HepG2 (cell line): Measurements from ENCODE around the gene PPDPF. TPM values are rescaled to one million over a fixed set of nuclear protein-coding genes. Genes with fewer than 3 reads are reported as not detected.

Experiments
- PPARG ChIP-seq: conservative IDR thresholded peaks from 2 replicates; pipeline ENCODE4 v1.6.1; 2016; ENCODE audit warnings: missing biosample characterization, missing genetic modification reagents
- ZFP1 ChIP-seq: IDR thresholded peaks from 2 replicates; pipeline ENCODE4 v1.6.1; 2016
- ZMYM3 ChIP-seq: sonication (generic); formaldehyde crosslinking; IDR thresholded peaks from 2 replicates; pipeline ENCODE4 v1.5.1; 2020; ENCODE audit warnings: mild to moderate bottlenecking, missing genetic modification reagents
- polyA plus RNA-seq, 8 experiments: library from polyadenylated mRNA; depleted of rRNA in 3 of 8; stranded (reverse) in 7 of 8; unstranded in 1 of 8; fragments of >200 nt; fragmentation: Illumina TruSeq in 4 of 8; extraction: Trizol in 4 of 8; gene quantifications; 2 replicates each; pipeline versions ENCODE4 v1.2.1 to v1.2.3, GENCODE V29; 2011 to 2016; ENCODE audit warnings: low read depth in 4 of 8, missing spikeins in 1 of 8, mixed read lengths in 1 of 8; ENCODE audit not compliant: insufficient read depth in 1 of 8
- total RNA-seq, 5 experiments: library from RNA; depleted of rRNA; stranded (reverse); fragments of >200 nt; fragmentation: Illumina TruSeq; extraction: Trizol; gene quantifications; 2 replicates each; pipeline ENCODE4 v1.2.3, GENCODE V29; 2016; ENCODE audit warnings: low read depth in 1 of 5
- TF ChIP-seq, protein P1 (sequence below): sonication (generic); formaldehyde crosslinking; IDR thresholded peaks from one replicate; pipeline ENCODE4 v1.5.1; 2020; ENCODE audit warnings: mild to moderate bottlenecking, missing genetic modification reagents; ENCODE audit errors: not compliant biosample characterization
- TF ChIP-seq, protein P2 (sequence below): sonication (generic); formaldehyde crosslinking; IDR thresholded peaks from 2 replicates; pipeline ENCODE4 v1.4.0; 2020; ENCODE audit warnings: mild to moderate bottlenecking, missing genetic modification reagents, borderline replicate concordance

The PPDPF gene
- total and polyA plus RNA-seq, 2 of the 13 experiments (the other 11 are each of a cell fraction or from before 2014, with no cell fraction given): 1.8 to 7.0 TPM

DNA sequence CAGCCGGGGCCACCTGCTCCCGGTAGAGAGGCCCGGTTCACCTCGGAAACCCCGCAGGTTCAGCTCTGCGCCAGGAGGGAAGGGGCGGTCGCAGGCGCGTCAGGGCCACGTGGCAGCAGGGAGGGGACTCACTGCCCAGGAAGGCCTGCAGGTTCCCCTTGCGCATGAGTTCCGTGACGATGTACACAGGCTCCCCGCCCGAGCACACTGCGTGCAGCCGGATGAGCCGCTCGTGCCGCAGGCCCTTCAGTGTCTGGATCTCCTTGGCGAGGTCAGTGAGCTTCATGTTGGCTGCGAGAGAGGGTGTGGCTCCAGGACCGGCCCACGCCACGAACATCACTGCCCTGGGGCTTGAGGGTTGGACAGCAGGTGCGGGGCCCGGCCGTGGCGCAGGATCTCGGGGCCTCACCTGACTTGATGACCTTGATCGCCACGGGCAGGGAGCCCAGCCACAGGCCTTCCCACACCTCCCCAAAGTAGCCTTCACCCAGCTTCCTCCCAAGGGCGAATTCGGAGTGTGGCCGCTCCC lies 21.5 kb downstream of the PPDPF start (continued):
- TF ChIP-seq, protein P1, sequence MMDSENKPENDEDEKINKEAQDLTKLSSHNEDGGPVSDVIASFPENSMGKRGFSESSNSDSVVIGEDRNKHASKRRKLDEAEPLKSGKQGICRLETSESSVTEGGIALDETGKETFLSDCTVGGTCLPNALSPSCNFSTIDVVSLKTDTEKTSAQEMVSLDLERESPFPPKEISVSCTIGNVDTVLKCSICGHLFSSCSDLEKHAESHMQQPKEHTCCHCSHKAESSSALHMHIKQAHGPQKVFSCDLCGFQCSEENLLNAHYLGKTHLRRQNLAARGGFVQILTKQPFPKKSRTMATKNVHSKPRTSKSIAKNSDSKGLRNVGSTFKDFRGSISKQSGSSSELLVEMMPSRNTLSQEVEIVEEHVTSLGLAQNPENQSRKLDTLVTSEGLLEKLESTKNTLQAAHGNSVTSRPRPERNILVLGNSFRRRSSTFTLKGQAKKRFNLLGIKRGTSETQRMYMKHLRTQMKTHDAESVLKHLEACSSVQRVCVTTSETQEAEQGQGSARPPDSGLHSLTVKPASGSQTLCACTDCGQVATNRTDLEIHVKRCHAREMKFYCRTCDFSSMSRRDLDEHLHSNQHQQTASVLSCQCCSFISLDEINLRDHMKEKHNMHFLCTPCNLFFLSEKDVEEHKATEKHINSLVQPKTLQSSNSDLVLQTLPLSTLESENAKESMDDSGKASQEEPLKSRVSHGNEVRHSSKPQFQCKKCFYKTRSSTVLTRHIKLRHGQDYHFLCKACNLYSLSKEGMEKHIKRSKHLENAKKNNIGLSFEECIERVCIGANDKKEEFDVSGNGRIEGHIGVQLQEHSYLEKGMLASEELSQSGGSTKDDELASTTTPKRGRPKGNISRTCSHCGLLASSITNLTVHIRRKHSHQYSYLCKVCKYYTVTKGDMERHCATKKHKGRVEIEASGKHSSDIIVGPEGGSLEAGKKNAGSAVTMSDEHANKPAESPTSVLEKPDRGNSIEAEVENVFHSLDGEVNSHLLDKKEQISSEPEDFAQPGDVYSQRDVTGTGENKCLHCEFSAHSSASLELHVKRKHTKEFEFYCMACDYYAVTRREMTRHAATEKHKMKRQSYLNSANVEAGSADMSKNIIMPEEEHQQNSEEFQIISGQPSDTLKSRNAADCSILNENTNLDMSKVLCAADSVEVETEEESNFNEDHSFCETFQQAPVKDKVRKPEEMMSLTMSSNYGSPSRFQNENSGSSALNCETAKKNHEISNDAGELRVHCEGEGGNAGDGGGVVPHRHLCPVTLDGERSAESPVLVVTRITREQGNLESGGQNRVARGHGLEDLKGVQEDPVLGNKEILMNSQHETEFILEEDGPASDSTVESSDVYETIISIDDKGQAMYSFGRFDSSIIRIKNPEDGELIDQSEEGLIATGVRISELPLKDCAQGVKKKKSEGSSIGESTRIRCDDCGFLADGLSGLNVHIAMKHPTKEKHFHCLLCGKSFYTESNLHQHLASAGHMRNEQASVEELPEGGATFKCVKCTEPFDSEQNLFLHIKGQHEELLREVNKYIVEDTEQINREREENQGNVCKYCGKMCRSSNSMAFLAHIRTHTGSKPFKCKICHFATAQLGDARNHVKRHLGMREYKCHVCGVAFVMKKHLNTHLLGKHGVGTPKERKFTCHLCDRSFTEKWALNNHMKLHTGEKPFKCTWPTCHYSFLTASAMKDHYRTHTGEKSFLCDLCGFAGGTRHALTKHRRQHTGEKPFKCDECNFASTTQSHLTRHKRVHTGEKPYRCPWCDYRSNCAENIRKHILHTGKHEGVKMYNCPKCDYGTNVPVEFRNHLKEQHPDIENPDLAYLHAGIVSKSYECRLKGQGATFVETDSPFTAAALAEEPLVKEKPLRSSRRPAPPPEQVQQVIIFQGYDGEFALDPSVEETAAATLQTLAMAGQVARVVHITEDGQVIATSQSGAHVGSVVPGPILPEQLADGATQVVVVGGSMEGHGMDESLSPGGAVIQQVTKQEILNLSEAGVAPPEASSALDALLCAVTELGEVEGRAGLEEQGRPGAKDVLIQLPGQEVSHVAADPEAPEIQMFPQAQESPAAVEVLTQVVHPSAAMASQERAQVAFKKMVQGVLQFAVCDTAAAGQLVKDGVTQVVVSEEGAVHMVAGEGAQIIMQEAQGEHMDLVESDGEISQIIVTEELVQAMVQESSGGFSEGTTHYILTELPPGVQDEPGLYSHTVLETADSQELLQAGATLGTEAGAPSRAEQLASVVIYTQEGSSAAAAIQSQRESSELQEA: no peak
- TF ChIP-seq PPARG (CRISPR knock-in tag): no peak
- TF ChIP-seq, protein P2, sequence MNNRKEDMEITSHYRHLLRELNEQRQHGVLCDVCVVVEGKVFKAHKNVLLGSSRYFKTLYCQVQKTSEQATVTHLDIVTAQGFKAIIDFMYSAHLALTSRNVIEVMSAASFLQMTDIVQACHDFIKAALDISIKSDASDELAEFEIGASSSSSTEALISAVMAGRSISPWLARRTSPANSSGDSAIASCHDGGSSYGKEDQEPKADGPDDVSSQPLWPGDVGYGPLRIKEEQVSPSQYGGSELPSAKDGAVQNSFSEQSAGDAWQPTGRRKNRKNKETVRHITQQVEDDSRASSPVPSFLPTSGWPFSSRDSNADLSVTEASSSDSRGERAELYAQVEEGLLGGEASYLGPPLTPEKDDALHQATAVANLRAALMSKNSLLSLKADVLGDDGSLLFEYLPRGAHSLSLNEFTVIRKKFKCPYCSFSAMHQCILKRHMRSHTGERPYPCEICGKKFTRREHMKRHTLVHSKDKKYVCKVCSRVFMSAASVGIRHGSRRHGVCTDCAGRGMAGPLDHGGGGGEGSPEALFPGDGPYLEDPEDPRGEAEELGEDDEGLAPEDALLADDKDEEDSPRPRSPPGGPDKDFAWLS (CRISPR knock-in tag): no peak
- no peak for TF ChIP-seq ZMYM3 (CRISPR knock-in tag)
- TF ChIP-seq ZFP1 (CRISPR knock-in tag): no peak
- TF ChIP-seq, all 625 proteins: peak for 0
